HuH-7.5 (cell line): ENCODE data around the gene RP9.
A peak's percentile ranks its signal among the peaks of the same experiment; 100 is the strongest.

Source experiments
- DNase-seq: peaks from one replicate; pipeline ENCODE4 v3.0.0; 2011; ENCODE audit warnings: low spot score

RP9 gene, protein sequence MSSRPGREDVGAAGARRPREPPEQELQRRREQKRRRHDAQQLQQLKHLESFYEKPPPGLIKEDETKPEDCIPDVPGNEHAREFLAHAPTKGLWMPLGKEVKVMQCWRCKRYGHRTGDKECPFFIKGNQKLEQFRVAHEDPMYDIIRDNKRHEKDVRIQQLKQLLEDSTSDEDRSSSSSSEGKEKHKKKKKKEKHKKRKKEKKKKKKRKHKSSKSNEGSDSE

DNA sequence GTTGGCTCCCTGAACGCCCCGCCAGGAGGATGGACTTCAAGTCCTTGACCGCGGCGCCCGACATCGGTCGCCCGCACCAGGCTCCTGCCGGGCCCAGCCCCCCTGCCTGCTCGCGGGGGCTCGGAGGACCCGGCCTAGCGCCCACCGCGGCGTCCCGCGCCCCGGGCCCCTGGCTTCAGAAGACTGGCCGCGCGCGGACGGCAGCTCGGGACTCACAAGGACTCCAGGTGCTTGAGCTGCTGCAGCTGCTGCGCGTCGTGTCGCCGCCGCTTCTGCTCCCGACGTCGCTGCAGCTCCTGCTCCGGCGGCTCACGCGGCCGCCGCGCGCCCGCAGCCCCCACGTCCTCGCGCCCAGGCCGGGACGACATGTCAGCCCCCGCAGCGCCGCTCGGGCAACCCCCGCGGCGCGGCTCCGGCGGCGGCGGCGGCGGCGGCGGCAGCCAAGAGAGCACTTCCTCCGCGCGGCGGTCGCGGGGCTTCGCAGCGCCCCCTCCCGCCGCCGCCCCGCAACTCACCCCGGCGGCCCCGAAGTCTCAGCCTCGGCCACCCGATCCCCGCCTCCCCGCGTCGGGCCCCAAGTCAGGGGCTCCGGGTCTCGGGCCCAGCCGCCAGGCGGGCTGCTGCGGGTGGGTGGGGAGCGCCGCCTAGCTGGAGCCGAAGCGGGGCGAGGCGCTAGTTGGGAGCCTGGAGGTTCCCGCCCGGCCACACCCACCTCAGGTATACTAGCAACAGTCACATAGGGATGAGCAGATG, at the start of gene RP9:
Gene RP9, minus strand, starts transcription at position 400 of the 753 bp plus-strand sequence. Its CDS starts 32 bp downstream, at position 368.
- DNase-seq, result peak; percentile 66

DNA sequence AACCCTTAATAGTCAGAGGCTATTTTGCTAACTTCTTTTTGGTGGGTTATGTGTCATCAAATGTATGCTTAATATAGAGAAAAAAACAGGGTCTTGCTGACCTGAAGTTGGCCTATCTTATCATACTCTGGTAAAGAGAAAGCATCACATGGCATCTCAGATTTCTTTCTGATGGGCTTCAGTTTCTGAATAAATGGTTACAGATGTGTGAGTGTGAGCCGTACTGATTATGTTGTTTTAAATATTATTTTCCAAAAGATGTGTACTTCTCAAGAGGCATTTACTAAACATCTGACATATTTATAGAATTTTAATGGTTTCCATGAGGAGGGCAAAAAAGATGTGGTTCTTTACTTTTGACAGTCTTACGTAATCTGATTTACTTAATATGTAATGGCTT, 48.6 kb upstream of the RP9 start:
- no peak for DNase-seq

DNA sequence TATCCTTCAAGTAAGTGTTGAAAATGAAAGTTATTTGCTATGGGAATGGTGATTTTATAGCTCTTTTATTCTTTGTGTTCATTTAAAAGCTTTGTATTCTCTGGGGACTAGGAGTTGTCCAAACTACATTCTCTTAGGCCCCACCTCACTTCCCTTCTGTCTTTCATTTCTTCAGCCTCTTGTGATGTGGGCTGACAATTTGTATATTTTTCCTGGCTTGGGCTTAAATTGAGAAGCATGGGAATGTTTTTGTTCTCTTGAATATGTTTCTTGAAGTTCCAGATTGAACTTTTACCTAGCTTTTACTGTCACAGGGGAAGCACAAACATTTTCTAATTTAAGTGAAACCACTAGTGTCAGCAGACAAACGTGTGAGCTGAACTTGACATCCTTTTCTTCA, 48.1 kb upstream of the RP9 start:
- DNase-seq, result no peak

DNA sequence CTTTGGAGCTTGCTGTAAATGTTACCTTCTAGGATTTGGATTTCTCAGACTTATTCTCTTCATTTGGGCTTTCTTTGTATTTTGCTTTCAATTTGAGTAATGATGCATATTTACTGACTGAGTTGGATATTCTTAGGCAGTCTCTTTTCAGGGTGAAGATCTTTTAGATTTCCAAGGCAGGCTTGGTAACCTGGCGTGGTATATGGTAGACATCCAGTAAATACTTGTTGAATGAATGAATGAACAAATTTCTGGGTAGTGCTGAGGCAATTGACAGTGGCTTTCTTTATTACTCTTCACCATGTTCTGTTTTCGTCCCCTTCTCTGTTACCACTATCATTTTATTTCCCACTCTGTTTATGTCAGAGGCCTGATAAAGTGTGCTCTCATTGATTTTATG, 47.2 kb upstream of the RP9 start:
- DNase-seq, result no peak

DNA sequence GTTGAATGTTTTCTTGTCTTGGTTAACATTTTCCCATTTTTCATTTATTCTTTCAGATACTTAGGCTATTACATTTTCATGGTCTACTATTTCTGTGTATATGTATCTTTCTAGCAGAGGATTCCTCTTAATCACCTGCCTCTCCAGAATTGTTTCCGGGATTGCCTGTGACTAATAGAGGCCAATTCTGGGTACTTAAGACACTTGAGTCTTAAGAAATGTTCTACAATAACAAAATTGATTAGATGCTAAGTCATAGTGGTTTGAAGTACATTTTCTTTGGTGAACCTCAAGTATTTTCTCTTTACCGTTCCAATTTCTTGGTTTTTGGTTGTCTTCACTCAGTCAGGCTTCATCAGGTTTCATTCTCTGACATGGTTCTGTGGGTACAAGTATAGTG, 46.6 kb upstream of the RP9 start:
- DNase-seq, result no peak

DNA sequence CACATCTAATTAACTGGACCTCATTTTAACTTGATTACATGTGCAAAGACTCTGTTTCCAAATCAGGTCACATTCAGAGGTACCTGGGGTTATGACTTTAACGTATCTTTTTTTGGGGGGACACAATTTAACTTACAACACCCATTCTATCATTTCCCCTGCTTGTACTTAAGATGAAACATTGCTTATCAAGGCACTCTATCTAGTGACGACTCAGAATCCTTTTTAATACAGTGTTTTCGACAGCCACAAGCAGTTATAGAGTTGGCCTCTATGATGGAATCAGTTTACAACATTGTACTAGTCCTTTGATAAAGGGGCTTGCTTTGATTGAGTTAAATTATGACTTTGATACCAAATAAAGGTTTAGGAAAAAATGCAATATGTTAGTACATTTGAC, 42.9 kb upstream of the RP9 start:
- DNase-seq, result no peak

DNA sequence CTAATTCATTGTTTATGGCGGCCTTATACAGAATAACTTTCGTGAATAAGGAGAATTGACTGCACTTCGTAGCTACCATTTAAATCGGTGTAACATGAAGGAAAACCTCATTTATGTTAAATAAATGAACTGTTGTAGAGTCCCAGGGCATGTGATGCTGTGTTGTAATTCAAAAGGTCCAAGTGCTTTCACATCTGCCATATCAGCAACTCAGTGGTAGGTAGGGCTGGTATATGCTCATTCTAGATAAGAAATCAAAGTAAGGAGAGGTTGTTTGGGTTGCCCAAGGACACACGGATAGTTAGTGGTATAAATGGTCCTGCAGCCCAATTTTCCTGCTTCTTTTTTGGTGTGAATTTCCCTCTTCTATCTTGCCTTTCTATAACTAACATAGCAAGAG, 36.0 kb upstream of the RP9 start:
- no peak for DNase-seq

DNA sequence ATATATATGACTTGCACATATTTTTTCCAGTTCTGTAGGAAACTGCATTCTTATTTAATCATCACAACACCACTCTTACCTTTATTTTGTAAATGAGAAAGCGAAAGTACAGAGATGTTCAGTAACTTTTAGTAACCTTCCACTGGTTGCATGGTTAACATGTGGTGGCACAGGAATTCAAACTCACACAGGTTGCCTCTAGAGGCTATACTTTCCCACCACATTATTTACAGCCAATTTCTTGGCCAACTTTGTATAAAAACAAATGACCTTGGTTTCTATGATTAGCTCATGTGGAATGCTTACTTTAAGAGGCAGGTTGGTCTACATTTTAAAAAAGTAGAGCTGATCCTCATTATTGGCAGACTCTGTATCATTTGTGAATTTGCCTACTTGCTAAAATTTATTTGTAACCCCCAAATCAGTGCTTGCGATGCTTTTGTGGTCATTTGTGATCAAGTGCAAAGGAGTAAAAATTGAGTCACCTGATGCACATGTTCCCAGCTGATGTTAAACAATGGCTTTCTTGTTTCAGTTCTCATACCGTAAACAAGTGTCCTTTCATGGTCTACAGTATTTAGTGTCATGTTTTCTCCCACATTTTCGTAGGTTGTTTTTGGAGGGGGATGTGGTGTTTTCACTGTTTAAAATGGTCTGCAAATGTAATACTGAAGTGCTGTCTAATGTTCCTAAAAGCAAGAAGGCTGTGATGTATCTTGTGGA, 35.0 kb upstream of the RP9 start:
- no peak for DNase-seq

DNA sequence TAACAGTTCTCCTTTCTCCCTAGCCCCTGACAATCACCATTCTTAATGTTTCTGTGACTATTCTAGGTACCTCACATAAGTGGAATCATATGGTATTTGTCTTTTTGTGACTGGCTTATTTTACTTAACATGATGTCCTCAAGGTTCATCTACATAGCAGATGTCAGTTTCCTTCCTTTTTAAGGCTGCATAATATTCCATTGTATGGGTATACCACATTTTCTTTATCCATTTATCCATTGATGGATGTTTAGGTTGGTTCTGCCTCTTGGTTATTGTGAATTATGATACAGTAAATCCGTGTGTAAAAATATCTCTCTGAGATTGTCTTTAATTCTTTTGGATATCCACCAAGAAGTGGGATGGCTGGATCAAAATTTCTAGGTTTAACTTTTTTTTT, 33.4 kb upstream of the RP9 start:
- no peak for DNase-seq

DNA sequence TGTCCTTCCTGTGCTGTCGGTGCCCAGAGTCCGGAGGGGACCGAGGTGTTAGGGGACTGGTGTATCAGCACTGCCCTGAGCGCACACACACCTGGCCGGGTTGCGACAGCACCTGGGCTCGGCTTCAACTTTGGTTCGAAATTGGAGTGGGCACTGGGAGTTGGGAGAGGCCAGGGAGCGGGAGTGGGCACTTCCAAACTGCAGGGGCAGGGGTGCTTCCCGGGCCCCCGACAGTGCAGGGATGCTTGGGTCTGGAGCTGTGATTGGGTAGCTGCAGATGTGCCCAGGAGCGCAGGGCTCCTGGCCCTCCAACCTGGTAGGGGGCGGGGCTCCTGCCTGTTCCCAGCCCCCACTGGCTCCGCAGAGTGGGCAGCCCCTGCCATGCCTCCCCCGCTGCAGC, 27.9 kb upstream of the RP9 start:
- no peak for DNase-seq

DNA sequence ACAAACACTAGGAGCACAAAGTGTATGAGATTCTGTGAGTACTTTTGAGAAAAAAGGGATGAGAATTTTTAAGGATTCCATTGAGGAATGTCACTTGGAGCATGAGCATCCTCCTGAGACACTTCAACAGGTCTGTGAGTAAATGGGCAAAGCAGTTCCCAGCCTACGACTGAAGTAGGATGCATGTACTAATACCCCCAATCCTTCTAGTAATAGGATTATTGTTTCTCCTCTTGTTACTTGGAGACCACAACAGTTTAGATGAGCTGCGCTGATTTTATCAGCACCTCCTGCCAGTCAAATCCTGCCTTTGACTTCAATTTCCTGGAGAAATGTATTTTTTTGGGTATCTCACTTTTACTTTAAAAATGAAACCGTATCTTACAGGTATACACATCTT, 21.0 kb upstream of the RP9 start:
- DNase-seq, result peak; percentile 19

DNA sequence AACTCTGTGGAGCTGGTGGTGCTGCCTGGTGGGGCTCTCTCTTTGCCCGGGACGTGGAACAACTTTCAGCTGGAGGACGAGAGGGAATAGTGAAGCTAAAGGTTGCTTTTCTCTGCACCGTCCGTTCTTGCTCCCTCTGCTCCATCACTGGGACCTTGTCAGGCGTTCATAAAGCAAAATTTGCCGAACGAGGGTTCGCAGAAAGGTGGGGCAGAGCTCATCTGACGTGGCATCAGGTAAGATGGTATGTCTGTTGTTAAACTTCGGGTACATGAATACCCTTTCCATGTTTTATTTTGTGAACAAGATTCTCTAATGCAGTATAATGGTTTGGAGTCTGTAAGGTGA, 20.6 kb upstream of the RP9 start:
- peak; percentile 19 for DNase-seq

DNA sequence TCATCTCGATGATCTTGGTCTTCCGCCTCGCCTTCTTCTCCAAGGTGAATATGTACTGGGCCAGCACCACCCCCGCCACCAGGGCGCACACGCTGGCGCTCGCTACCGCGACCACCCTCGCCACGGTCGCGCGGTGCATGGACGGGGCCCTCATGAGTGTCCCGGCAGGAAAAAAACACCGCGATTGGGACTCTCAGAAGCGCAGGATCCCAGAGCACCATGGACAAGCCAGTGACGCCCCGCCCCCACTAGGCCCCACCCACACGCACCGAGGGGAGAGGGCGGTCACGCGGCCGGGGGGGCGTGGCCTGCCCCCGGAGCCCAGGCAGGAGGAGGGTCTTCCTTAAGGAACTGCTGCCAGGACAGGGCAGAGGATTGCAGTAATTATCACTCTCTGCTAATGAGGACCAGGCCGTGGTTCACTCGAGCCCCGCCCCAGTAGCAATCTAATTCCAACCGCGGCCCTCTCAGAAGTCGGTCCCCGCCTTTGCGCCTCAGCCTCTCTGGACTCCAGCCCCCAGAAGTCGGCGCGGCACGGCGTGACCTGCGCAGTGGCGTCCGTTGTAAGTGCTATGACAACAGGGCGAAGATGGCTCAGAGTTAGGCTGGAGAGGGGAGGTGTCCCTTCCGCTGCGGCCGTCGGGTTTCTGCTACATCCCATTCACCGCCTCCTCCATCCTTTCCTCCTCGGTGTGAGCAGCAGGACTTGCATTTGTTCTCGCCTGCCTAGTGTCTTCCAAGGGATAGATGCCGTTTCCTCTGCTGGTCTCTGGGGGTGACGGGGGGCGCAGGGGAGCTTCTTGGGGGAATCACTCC, 20.0 kb upstream of the RP9 start, which contains the start of gene BBS9:
Gene BBS9, plus strand, starts transcription at position 575 of the 816 bp plus-strand sequence. CDS start 16,689 bp downstream, outside the sequence.
- peak; percentile 92 for DNase-seq

DNA sequence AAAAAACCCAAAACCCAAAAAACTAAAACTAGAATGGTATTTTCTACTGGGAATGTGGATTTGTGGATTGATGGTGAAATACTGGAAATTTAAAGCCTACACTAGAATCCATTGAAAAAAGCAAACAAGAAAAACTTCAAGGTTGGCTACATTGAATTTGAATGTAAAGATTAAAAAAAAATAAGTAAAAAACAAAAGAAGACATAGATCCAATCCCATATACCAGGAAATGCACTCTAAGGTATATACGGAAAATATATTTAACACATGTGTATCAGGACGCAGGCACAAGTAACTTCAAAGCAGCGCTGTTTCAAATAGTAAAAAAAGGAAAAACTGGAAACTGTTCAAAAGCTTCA, 19.4 kb upstream of the RP9 start:
- peak; percentile 18 for DNase-seq

DNA sequence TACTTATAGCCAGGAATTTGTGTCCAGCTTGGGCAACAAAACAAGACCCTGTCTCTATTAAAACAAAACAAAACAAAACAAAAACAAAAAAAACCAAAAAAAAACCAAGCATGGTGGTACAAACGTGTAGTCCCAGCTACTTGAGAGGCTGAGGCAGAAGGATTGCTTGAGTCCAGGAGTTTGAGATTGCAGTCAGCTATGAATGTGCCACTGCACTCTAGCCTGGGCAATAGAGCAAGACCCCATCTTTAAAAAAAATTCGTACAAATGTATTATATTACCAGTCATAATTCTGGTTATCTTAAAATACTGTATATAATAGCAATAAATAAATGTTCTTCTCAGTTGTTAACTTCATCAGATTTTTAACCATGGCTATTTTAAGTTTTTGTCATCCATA, 17.9 kb upstream of the RP9 start:
- DNase-seq, result no peak

DNA sequence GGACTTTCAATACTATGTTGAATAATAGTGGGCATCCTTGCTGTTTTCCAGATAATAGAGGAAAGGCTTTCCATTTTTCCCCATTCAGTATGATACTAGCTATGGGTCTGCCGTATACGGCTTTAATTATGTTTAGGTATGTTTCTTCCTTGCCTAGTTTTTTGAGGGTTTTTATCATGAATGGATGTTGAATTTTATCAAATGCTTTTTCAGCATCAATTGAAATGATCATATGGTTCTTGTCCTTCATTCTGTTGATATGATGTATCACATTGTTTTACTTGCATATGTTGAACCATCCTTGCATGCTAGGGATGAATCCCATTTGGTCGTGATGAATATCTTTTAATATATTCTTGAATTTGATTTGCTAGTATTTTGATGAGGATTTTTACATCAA, 9.2 kb upstream of the RP9 start:
- no peak for DNase-seq

DNA sequence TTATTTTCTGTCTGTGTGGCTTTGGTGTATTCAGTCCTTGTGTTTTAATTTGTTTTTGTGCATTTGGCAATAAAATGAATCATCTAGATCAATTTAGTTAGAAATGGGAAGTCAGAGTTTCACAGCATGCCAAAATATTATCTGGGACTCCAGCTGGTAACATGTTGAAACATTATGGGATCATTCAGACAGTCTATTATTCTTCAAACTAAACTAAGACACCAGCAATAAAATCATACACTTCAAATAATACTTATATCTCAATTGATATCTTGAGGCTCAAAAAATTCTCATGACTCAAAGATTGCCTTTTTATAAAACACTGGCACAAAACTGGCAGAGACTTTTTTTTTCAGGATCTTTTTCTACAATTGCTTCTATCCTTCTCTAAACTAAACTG, 5.8 kb upstream of the RP9 start:
- DNase-seq, result no peak

DNA sequence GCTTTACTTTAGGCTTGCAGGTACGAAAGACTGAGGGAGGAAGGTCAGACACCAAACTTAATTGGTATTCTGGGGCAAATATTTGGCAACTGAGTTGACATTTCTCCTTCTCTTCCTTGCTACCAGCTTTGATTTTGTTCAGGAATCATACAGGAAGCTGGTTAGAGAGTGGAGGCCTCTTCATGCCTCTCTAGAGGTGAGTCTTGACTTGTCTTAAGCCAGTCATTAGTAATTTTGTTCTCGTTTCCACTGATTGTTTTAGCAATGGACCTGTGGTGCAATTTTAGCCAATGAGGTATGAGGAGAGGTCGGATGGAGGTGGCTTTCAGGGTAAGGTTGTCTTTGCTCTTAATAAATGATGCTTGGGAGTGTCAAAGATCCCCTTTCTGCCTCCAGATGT, 2.4 kb upstream of the RP9 start:
- no peak for DNase-seq

DNA sequence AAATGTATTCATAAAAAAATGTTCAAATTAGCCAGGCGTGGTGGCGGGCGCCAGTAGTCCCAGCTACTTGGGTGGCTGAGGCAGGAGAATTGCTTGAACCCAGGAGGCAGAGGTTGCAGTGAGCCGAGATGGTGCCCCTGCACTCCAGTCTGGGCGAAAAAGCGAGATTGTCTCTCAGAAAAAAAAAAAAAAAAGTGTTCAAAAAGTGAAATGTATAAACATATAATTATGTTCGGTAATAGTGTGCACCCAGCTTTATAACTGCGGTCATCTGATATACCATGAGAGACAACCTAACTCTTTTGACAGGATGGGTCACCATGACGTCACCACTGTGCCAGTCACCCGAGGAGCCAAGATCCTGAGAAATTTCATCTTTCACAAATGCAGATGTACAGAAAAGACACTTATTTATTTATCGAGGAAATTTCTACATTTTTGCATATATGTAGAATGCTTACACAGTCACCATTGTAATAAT, 594 bp upstream of the RP9 start:
- DNase-seq, result no peak

DNA sequence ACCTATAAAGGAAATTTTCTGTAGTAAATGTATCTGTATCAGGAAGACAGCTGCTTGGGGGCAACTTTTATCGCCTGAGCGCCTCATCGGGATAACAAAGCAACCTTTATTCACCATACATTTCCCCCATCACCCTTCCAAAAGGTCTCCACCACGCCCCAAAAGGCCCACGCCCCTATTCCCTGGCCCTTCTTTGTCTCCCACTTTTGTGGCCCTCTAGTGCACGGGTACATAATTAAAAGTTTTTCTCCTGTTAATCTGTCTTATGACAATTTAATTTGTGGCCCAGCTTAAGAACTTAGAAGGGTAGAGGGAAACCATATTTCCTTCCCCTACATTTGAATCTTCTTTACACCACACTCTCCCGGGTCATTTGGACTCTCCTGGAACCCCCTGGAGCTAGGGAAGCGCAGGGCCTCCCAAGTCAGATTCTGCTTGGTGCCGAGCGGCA, 625 bp downstream of the RP9 start:
- peak; percentile 42 for DNase-seq

DNA sequence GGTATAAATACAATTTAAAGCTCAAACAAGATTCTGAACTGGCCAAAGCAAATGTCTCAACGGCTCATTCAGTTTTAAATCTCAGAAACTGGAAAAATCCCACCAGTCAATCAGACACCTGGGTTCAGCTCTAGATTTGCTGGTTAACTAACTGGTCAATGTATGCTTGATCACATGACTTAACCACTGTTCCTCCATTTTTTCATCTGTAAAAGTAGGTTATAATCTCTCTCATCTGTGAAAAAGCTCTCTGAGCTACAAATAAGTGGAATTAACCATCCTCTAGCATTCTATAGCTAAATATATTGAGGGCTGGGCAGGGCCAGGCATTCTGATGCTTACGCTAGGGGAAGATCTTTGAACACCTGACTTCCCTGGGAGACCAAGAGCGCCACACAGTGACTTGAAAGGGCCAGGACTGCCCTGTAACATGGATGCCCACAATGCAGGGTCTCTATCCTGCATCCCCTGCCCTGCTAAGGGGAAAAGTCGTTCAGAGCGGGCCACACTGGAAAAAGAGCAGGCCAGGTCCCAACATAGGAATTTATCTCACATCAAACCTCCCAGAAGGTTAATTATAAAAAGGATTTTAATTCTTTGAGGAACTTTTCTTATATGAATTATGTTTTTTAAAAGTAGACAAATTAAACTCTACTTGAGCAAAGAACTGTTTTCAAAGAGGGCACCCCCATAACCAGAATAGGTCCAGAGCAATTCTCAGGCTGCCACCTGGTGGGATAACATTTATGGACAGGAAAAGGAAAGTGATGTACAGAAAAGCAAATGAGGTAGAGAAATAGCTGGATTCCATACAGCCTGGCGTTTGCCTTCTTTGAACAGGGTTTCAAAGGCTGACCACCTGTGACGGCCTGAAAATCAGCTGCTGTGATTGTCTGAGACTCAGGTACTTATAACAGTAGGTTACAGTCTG, 1.8 kb downstream of the RP9 start:
- DNase-seq, result peak; percentile 23
